ENCODE measurements around the gene PRR36.

GRCh38 chr19:7901337-7901736 is 27.1 kb upstream of the PRR36 start:
- TF ChIP-seq CTCF (IDR thresholded peaks at IDR 0.05), result no peak
- no peak for TF ChIP-seq POLR2A (IDR thresholded peaks at IDR 0.05)

All from uterus (tissue), 2 donors.